ENCODE measurements around the gene COMMD7.

COMMD7 gene

DNA sequence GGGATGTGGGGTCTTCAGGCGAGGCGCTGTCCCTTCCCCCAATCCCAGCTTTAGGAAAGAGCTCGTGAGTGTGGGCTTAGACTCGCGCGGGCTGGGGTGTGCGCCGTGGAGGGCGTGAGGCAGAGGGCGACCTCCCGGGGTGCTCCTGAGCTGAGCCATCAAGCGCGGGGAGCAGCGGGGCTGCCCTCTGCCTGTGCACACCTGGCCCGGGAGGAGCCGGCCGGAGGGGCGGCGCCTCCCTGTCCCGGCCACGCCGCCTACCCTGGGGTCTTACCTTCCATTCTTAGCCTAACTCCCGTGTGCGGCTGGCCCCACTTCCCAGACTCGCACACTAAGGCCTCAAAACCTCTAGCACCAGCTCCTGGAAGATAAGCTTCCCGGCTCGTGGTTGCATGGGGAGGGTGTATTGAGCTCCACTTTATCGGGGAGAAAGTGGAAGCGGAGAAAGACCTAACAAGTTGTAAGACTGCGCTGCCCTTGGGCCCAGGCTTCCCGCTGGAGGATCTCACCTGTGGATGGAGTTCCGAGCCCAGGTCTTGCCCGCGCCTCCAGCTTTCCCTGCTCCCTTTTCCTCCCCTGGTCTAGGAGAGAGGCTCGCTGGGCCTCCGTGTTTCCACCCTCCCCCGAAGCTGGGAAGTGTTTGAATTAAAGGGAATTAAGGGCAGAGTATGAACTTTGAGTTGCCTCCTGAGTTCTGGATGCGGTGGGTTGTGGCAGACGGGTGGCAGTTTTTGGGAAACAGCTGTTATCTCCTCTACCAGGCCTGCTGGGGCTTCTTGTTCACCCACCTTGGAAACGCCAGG lies 20.1 kb upstream of the COMMD7 start:
- DNase-seq = peak in 1 of 2 donors; percentile 13
- H3K27ac ChIP-seq (ENCODE audit: low read depth, low read length) = no peak overlapping the region
- peak overlapping the region; percentile 2 for H4K8ac ChIP-seq (ENCODE audit: low read depth, low read length)
- WGBS (ENCODE audit: extremely low coverage, insufficient coverage, insufficient read length) = no CpG with 5 or more reads among the region's 40 CpGs
- H2BK120ac ChIP-seq (ENCODE audit: insufficient read depth, low read length, poor library complexity) = no peak overlapping the region
- H3K4me2 ChIP-seq (ENCODE audit: low read length) = peak overlapping the region; percentile 95
- H3K18ac ChIP-seq (ENCODE audit: low read length) = peak overlapping the region; percentile 75
- no peak overlapping the region for H2AK5ac ChIP-seq (ENCODE audit: low read length)
- peak overlapping the region; percentile 42 for H2AFZ ChIP-seq (ENCODE audit: insufficient read depth, low read length, poor library complexity)
- peak overlapping the region; percentile 72 for H3K14ac ChIP-seq (ENCODE audit: low read length)
- peak overlapping the region; percentile 64 for H3K4ac ChIP-seq (ENCODE audit: low read depth, low read length)
- H3K79me1 ChIP-seq (ENCODE audit: low read length) = peaks cover 20% of the 10 kb centered on the region
- H3K9ac ChIP-seq (ENCODE audit: low read length) = peak overlapping the region; percentile 76
- peak overlapping the region; percentile 67 for H4K91ac ChIP-seq (ENCODE audit: low read depth, low read length)
- H3K79me2 ChIP-seq (ENCODE audit: control insufficient read depth, insufficient read depth, low read length, poor library complexity) = peaks cover 33% of the 10 kb centered on the region
- H3K36me3 ChIP-seq (ENCODE audit: control insufficient read depth in 1 of 2, insufficient read depth in 2 of 2, low read length in 2 of 2) = no peaks in the 10 kb centered on the region
- H3K27me3 ChIP-seq (ENCODE audit: insufficient read depth, low read length) = no peaks in the 10 kb centered on the region
- H2BK12ac ChIP-seq (ENCODE audit: low read length) = no peak overlapping the region
- H3K23ac ChIP-seq (ENCODE audit: low read length) = no peak overlapping the region
- H3K9me3 ChIP-seq (ENCODE audit: insufficient read depth, low read depth, low read length) = no peaks in the 10 kb centered on the region
- H4K12ac ChIP-seq (ENCODE audit: low read depth, low read length) = no peak overlapping the region
- peak overlapping the region; percentile 20 for H2BK5ac ChIP-seq (ENCODE audit: low read depth, low read length, poor library complexity)
- H3K4me1 ChIP-seq (ENCODE audit: control insufficient read depth in 1 of 2, insufficient read depth in 2 of 2, low read length in 2 of 2) = peaks cover 9 to 21% of the 10 kb centered on the region in 2 experiments
- H3K4me3 ChIP-seq (ENCODE audit: low read depth, low read length) = peak overlapping the region; percentile 82

DNA sequence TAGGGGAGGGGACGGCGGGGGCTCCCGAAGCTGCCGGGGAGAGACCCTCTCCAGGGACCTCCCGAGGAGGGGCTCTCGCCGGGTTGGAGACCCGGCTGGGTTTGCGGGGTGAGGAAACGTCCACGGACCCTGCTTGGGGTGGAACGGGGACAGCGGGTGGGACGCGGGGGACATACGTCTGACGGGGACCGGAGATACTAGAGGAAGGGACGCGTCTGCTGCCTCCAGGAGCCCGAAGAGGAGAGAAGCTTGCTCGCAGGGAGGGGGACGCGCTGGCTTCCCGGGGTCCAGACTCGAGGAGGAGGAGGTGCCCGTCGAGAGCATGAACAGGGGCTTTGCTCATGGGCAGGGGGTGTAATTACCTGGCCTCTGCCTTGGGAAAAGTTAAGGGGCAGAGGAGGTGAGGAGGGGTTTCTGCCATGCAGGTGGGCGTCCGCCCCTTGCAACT lies 19.5 kb upstream of the COMMD7 start:
- Histone ChIP-seq H4K91ac (ENCODE audit: low read depth, low read length) (peak overlapping the region; percentile 67), H3K27me3 (ENCODE audit: insufficient read depth, low read length) (no peaks in the 10 kb centered on the region), H3K4ac (ENCODE audit: low read depth, low read length) (peak overlapping the region; percentile 64), H3K27ac (ENCODE audit: low read depth, low read length) (peak overlapping the region; percentile 63), H3K9me3 (ENCODE audit: insufficient read depth, low read depth, low read length) (no peaks in the 10 kb centered on the region), H3K79me1 (ENCODE audit: low read length) (peaks cover 20% of the 10 kb centered on the region), H2BK120ac (ENCODE audit: insufficient read depth, low read length, poor library complexity) (peak overlapping the region; percentile 34), H4K12ac (ENCODE audit: low read depth, low read length) (no peak overlapping the region), H2BK5ac (ENCODE audit: low read depth, low read length, poor library complexity) (peak overlapping the region; percentile 37), H3K9ac (ENCODE audit: low read length) (peak overlapping the region; percentile 76), H3K4me2 (ENCODE audit: low read length) (peak overlapping the region; percentile 95), H2AFZ (ENCODE audit: insufficient read depth, low read length, poor library complexity) (peak overlapping the region; percentile 42), H3K4me3 (ENCODE audit: low read depth, low read length) (peak overlapping the region; percentile 82), H3K14ac (ENCODE audit: low read length) (peak overlapping the region; percentile 72), H4K8ac (ENCODE audit: low read depth, low read length) (peak overlapping the region; percentile 2), H3K36me3 (ENCODE audit: control insufficient read depth in 1 of 2, insufficient read depth in 2 of 2, low read length in 2 of 2) (no peaks in the 10 kb centered on the region), H2BK12ac (ENCODE audit: low read length) (no peak overlapping the region), H3K79me2 (ENCODE audit: control insufficient read depth, insufficient read depth, low read length, poor library complexity) (peaks cover 33% of the 10 kb centered on the region), H3K23ac (ENCODE audit: low read length) (no peak overlapping the region), H2AK5ac (ENCODE audit: low read length) (peak overlapping the region; percentile 21), H3K18ac (ENCODE audit: low read length) (peak overlapping the region; percentile 75), H3K4me1 (ENCODE audit: control insufficient read depth in 1 of 2, insufficient read depth in 2 of 2, low read length in 2 of 2) (peaks cover 9 to 21% of the 10 kb centered on the region in 2 experiments)
- no CpG with 5 or more reads among the region's 30 CpGs for WGBS (ENCODE audit: extremely low coverage, insufficient coverage, insufficient read length)
- DNase-seq = peak in 1 of 2 donors; percentile 4

DNA sequence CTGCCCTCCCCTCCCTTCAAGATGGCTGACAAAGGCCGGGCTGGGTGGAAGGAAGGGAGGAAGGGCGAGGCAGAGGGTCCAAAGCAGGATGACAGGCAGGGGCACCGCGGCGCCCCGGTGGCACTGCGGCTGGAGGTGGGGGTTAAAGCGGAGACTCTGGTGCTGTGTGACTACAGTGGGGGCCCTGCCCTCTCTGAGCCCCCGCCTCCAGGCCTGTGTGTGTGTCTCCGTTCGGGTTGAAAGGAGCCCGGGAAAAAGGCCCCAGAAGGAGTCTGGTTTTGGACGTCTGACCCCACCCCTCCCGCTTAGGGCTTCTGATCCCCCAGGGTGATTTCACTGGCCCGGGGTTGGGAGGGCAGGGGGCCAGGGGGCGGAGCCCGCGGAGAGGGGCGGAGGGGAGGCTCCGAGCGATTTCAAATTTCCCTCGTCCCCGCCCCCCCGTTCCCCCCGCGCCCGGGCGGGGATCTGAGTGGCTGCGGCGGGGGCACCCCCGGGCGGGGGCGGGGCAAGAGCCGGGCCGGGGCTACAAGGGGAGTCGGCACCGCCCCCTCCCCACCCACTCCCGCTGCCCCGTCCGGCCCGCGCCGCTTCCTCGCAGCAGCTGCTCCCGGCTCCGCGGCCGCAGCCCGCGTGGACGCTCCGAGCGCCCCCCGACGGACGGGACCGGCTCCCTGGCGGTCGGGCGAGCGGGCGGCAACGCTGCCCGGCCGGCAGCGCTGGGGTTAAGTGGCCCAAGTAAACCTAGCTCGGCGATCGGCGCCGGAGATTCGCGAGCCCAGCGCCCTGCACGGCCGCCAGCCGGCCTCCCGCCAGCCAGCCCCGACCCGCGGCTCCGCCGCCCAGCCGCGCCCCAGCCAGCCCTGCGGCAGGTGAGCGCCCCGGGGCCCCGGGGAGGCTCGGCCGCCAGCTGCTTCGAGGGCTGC lies 18.8 kb upstream of the COMMD7 start, which contains the start of gene DNMT3B:
Gene DNMT3B, plus strand, starts transcription at position 555 of the 923 bp plus-strand sequence. CDS start 17,939 bp downstream, outside the sequence.
- WGBS (ENCODE audit: extremely low coverage, insufficient coverage, insufficient read length) = no CpG with 5 or more reads among the region's 92 CpGs

DNA sequence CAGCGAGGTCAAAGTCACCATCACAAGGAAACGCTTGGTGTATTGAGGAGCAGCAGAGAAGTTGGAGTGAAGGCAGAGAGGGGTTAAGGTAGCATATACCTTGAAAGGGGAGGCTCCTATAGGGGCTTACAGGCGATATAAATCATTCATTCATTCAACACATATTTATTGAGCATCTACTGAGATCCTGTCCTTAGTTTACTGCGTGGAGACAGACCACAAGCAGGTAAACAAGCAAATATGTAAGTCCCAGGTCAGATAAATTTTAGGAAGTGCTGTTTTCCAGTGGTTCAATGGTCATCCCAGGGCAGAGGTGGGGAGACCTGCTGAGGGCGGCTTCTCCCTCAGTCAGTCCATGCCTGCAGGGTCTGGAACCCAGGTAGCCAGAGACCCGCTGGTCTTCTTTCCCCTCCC lies 18.2 kb upstream of the COMMD7 start:
- H3K36me3 ChIP-seq (ENCODE audit: control insufficient read depth in 1 of 2, insufficient read depth in 2 of 2, low read length in 2 of 2) = no peaks in the 10 kb centered on the region
- H4K12ac ChIP-seq (ENCODE audit: low read depth, low read length) = no peak overlapping the region
- DNase-seq = no peak
- peak overlapping the region; percentile 66 for H2BK5ac ChIP-seq (ENCODE audit: low read depth, low read length, poor library complexity)
- H3K4me1 ChIP-seq (ENCODE audit: control insufficient read depth in 1 of 2, insufficient read depth in 2 of 2, low read length in 2 of 2) = peaks cover 9 to 21% of the 10 kb centered on the region in 2 experiments
- H3K27me3 ChIP-seq (ENCODE audit: insufficient read depth, low read length) = no peaks in the 10 kb centered on the region
- peak overlapping the region; percentile 55 for H3K18ac ChIP-seq (ENCODE audit: low read length)
- H2BK120ac ChIP-seq (ENCODE audit: insufficient read depth, low read length, poor library complexity) = peak overlapping the region; percentile 67
- peak overlapping the region; percentile 72 for H3K4ac ChIP-seq (ENCODE audit: low read depth, low read length)
- peak overlapping the region; percentile 85 for H2AFZ ChIP-seq (ENCODE audit: insufficient read depth, low read length, poor library complexity)
- no peak overlapping the region for H3K14ac ChIP-seq (ENCODE audit: low read length)
- no CpG with 5 or more reads among the region's 6 CpGs for WGBS (ENCODE audit: extremely low coverage, insufficient coverage, insufficient read length)
- H3K4me2 ChIP-seq (ENCODE audit: low read length) = peak overlapping the region; percentile 92
- peaks cover 28% of the 10 kb centered on the region for H3K79me2 ChIP-seq (ENCODE audit: control insufficient read depth, insufficient read depth, low read length, poor library complexity)
- no peaks in the 10 kb centered on the region for H3K9me3 ChIP-seq (ENCODE audit: insufficient read depth, low read depth, low read length)
- peaks cover 20% of the 10 kb centered on the region for H3K79me1 ChIP-seq (ENCODE audit: low read length)
- H2AK5ac ChIP-seq (ENCODE audit: low read length) = no peak overlapping the region
- H3K9ac ChIP-seq (ENCODE audit: low read length) = no peak overlapping the region
- peak overlapping the region; percentile 76 for H4K8ac ChIP-seq (ENCODE audit: low read depth, low read length)
- H3K4me3 ChIP-seq (ENCODE audit: low read depth, low read length) = peak overlapping the region; percentile 69
- H2BK12ac ChIP-seq (ENCODE audit: low read length) = no peak overlapping the region
- H3K23ac ChIP-seq (ENCODE audit: low read length) = no peak overlapping the region
- peak overlapping the region; percentile 37 for H3K27ac ChIP-seq (ENCODE audit: low read depth, low read length)
- peak overlapping the region; percentile 84 for H4K91ac ChIP-seq (ENCODE audit: low read depth, low read length)

More for the DNA sequence above, 18.8 kb upstream of the COMMD7 start, which contains the start of gene DNMT3B:
- peak within 1 kb of the TSS; percentile 95 for H4K12ac ChIP-seq (ENCODE audit: low read depth, low read length)
- peak within 1 kb of the TSS; percentile 85 for H2AFZ ChIP-seq (ENCODE audit: insufficient read depth, low read length, poor library complexity)
- peak within 1 kb of the TSS; percentile 82 for H3K4me3 ChIP-seq (ENCODE audit: low read depth, low read length)
- H4K91ac ChIP-seq (ENCODE audit: low read depth, low read length) = peak within 1 kb of the TSS; percentile 84
- H2BK12ac ChIP-seq (ENCODE audit: low read length) = peak within 1 kb of the TSS; percentile 10
- H3K18ac ChIP-seq (ENCODE audit: low read length) = peak within 1 kb of the TSS; percentile 75
- peak within 1 kb of the TSS; percentile 67 for H2BK120ac ChIP-seq (ENCODE audit: insufficient read depth, low read length, poor library complexity)
- peak; percentile 67 to 83 for DNase-seq
- H3K36me3 ChIP-seq (ENCODE audit: control insufficient read depth in 1 of 2, insufficient read depth in 2 of 2, low read length in 2 of 2) = no peaks in the 10 kb centered on the region
- H3K9me3 ChIP-seq (ENCODE audit: insufficient read depth, low read depth, low read length) = no peaks in the 10 kb centered on the region
- H3K4me1 ChIP-seq (ENCODE audit: control insufficient read depth in 1 of 2, insufficient read depth in 2 of 2, low read length in 2 of 2) = peaks cover 9 to 21% of the 10 kb centered on the region in 2 experiments
- H3K27ac ChIP-seq (ENCODE audit: low read depth, low read length) = peak within 1 kb of the TSS; percentile 63
- peak within 1 kb of the TSS; percentile 72 for H3K14ac ChIP-seq (ENCODE audit: low read length)
- H3K27me3 ChIP-seq (ENCODE audit: insufficient read depth, low read length) = no peaks in the 10 kb centered on the region
- peak within 1 kb of the TSS; percentile 21 for H2AK5ac ChIP-seq (ENCODE audit: low read length)
- H4K8ac ChIP-seq (ENCODE audit: low read depth, low read length) = peak within 1 kb of the TSS; percentile 76
- peak within 1 kb of the TSS; percentile 66 for H2BK5ac ChIP-seq (ENCODE audit: low read depth, low read length, poor library complexity)
- H3K79me2 ChIP-seq (ENCODE audit: control insufficient read depth, insufficient read depth, low read length, poor library complexity) = peaks cover 31% of the 10 kb centered on the region
- H3K79me1 ChIP-seq (ENCODE audit: low read length) = peaks cover 20% of the 10 kb centered on the region
- peak within 1 kb of the TSS; percentile 76 for H3K9ac ChIP-seq (ENCODE audit: low read length)
- peak within 1 kb of the TSS; percentile 95 for H3K4me2 ChIP-seq (ENCODE audit: low read length)
- H3K4ac ChIP-seq (ENCODE audit: low read depth, low read length) = peak within 1 kb of the TSS; percentile 72
- H3K23ac ChIP-seq (ENCODE audit: low read length) = no peak within 1 kb of the TSS
